OCI-LY3 (cell line): ENCODE data around the gene RARA.
A peak's percentile ranks its signal among the peaks of the same experiment; 100 is the strongest.

Experiments
- H2AFZ ChIP-seq: fragments of 200-600, 300-600 bp; shearing (Covaris generic); 2 replicates; pipeline ENCODE4 v1.6.0; 2014; ENCODE audit warnings: antibody characterized with exemption, low read depth, low read length
- H3K27ac ChIP-seq: fragments of 200-600, 300-600 bp; sonication (generic); 2 replicates; pipeline ENCODE4 v1.5.1; 2014; ENCODE audit warnings: mild to moderate bottlenecking, low read length, moderate library complexity, mixed read lengths
- H3K27me3 ChIP-seq: fragments of 200-600, 300-600 bp; sonication (generic); 2 replicates; pipeline ENCODE4 v1.6.1; 2014; ENCODE audit warnings: low read depth, low read length, mixed read lengths
- H3K36me3 ChIP-seq: fragments of 200-600, 300-600 bp; sonication (generic); replicated peaks from 2 replicates; pipeline ENCODE3; 2014; ENCODE audit warnings: low read depth, low read length, mixed read lengths
- H3K4me1 ChIP-seq: fragments of 300-600, 200-600 bp; sonication (generic); 2 replicates; pipeline ENCODE4 v1.6.1; 2014; ENCODE audit warnings: low read length, mixed read lengths
- H3K4me2 ChIP-seq: fragments of 200-600, 300-600 bp; sonication (generic); 2 replicates; pipeline ENCODE4 v1.6.1; 2014; ENCODE audit warnings: low read length, mixed read lengths
- H3K4me3 ChIP-seq: fragments of 300-600, 200-600 bp; sonication (generic); 2 replicates; pipeline ENCODE4 v1.5.1; 2014; ENCODE audit warnings: antibody characterized with exemption, mild to moderate bottlenecking, low read length, moderate library complexity
- H3K79me2 ChIP-seq: fragments of 300-600, 200-600 bp; shearing (Covaris generic); 2 replicates; pipeline ENCODE4 v1.6.1; 2014; ENCODE audit warnings: mild to moderate bottlenecking, low read length, mixed read lengths
- H3K9ac ChIP-seq: fragments of 300-600, 200-600 bp; shearing (Covaris generic); 2 replicates; pipeline ENCODE4 v1.6.0; 2014; ENCODE audit warnings: mild to moderate bottlenecking, low read length, moderate library complexity
- H3K9me3 ChIP-seq: fragments of 200-600, 300-600 bp; shearing (Covaris generic); 2 replicates; pipeline ENCODE4 v1.6.1; 2014; ENCODE audit warnings: low read length, mixed read lengths; ENCODE audit not compliant: insufficient read depth
- H4K20me1 ChIP-seq: fragments of 200-600, 300-600 bp; sonication (generic); 2 replicates; pipeline ENCODE4 v1.6.1; 2016; ENCODE audit warnings: low read length, mixed read lengths; ENCODE audit not compliant: insufficient read depth
- CTCF ChIP-seq: fragments of 200-600, 300-600 bp; sonication (generic); IDR thresholded peaks from 2 replicates; pipeline ENCODE4 v1.5.1; 2014; ENCODE audit warnings: antibody characterized with exemption, low read length, low read depth
- EZH2phosphoT487 ChIP-seq: fragments of 200-600 bp; shearing (Covaris generic); IDR thresholded peaks from 2 replicates; pipeline ENCODE4 v1.6.1; 2018; ENCODE audit warnings: antibody characterized with exemption, mixed run types, low read depth

The RARA gene

GRCh38 chr17:40338058-40338457, 29.1 kb downstream of the RARA start:
- Histone ChIP-seq H3K4me1 (peaks cover 24% of the 10 kb centered on the region), H3K27ac (no peak overlapping the region), H3K4me2 (no peak overlapping the region), H3K79me2 (peaks cover 37% of the 10 kb centered on the region), H3K9me3 (no peaks in the 10 kb centered on the region), H3K4me3 (no peak overlapping the region), H2AFZ (no peak overlapping the region), H3K36me3 (peaks cover 7% of the 10 kb centered on the region), H3K27me3 (no peaks in the 10 kb centered on the region), H4K20me1 (peaks cover 76% of the 10 kb centered on the region), H3K9ac (no peak overlapping the region)
- TF ChIP-seq EZH2phosphoT487 (no peak), CTCF (no peak)

- Histone ChIP-seq H3K9me3 (no peaks in the 10 kb centered on the region), H2AFZ (no peak overlapping the region), H4K20me1 (peaks cover 80% of the 10 kb centered on the region), H3K4me1 (peaks cover 24% of the 10 kb centered on the region), H3K9ac (no peak overlapping the region), H3K36me3 (peaks cover 10% of the 10 kb centered on the region), H3K79me2 (peaks cover 40% of the 10 kb centered on the region), H3K27ac (no peak overlapping the region), H3K27me3 (no peaks in the 10 kb centered on the region), H3K4me3 (no peak overlapping the region), H3K4me2 (no peak overlapping the region)
- no peak for TF ChIP-seq EZH2phosphoT487
These were observed 30.1 kb downstream of the RARA start for GRCh38 chr17:40338941-40339649.

GRCh38 chr17:40340327-40340726, 31.3 kb downstream of the RARA start:
- H3K4me3 ChIP-seq = peak overlapping the region; percentile 78; the same call in 1 of the 2 replicates
- peak overlapping the region; percentile 93 for H3K4me2 ChIP-seq
- TF ChIP-seq CTCF (no peak), EZH2phosphoT487 (no peak)
- no peaks in the 10 kb centered on the region for H3K9me3 ChIP-seq
- peaks cover 10% of the 10 kb centered on the region for H3K36me3 ChIP-seq
- H3K27me3 ChIP-seq = no peaks in the 10 kb centered on the region
- H4K20me1 ChIP-seq = peaks cover 81% of the 10 kb centered on the region
- no peak overlapping the region for H3K9ac ChIP-seq
- H3K4me1 ChIP-seq = peaks cover 24% of the 10 kb centered on the region
- H3K27ac ChIP-seq = no peak overlapping the region
- H3K79me2 ChIP-seq = peaks cover 36% of the 10 kb centered on the region
- H2AFZ ChIP-seq = no peak overlapping the region

- Histone ChIP-seq H3K79me2 (peaks cover 31% of the 10 kb centered on the region), H3K36me3 (peaks cover 10% of the 10 kb centered on the region), H3K4me1 (peaks cover 24% of the 10 kb centered on the region), H3K27me3 (no peaks in the 10 kb centered on the region), H3K27ac (no peak overlapping the region), H4K20me1 (peaks cover 84% of the 10 kb centered on the region), H3K4me2 (peak overlapping the region; percentile 93), H3K4me3 (peak overlapping the region; percentile 78), H3K9ac (peak overlapping the region; percentile 40), H2AFZ (no peak overlapping the region), H3K9me3 (no peaks in the 10 kb centered on the region)
- TF ChIP-seq CTCF (peak; percentile 31; the same call in 1 of the 2 replicates), EZH2phosphoT487 (no peak)
These were observed 32.2 kb downstream of the RARA start for GRCh38 chr17:40340880-40341807.
